ENCODE measurements around the gene CHD9NB. TPM values are rescaled to one million over a fixed set of nuclear protein-coding genes. Genes with fewer than 3 reads are reported as not detected.

Gene CHD9NB
- total RNA-seq, 1 experiment from 2014 or later, result 0.64 TPM

- intact Hi-C loops (cut with micrococcal nuclease; ENCODE audit: unreplicated experiment) (loop anchor here (5.0 to 10.0 kb wide), 2 partner anchors 830 to 958 kb away; no protein-coding TSS in a partner anchor), in situ Hi-C loops (cut with HindIII; ENCODE audit: low pct_unique_long_range_greater_than_20kb, low sequenced_read_pairs) (no loop called here)
- ChIA-PET CTCF (interaction anchor here (1.1 kb wide), 1 partner anchor 831 kb away, joined by 3 read pairs; no protein-coding TSS in a partner anchor), POLR2A (no interaction called here)
- Histone ChIP-seq H3K4me1 (ENCODE audit: control insufficient read depth, insufficient read depth, low read length) (no peaks in the 10 kb centered on the region), H3K9me3 (ENCODE audit: control insufficient read depth, insufficient read depth, low read depth, low read length) (no peaks in the 10 kb centered on the region), H3K27ac (ENCODE audit: low read length) (no peak overlapping the region), H3K4me3 (ENCODE audit: low read depth in 2 of 2, low read length in 2 of 2) (no peak overlapping the region), H3K36me3 (ENCODE audit: control insufficient read depth, insufficient read depth, low read length) (no peaks in the 10 kb centered on the region), H3K27me3 (ENCODE audit: control insufficient read depth, insufficient read depth, low read length) (no peaks in the 10 kb centered on the region)
- DNase-seq (ENCODE audit: low read depth, low spot score), result peak; percentile 13
- peak; percentile 87 for ATAC-seq
- TF ChIP-seq CTCF (IDR thresholded peaks at IDR 0.05) (peak; percentile 70), SIN3A (IDR thresholded peaks at IDR 0.05; ENCODE audit: borderline replicate concordance, insufficient read depth, low read depth, low read length) (no peak)
- BruUV-seq (replicated peaks), result no TSS peak
These were observed 30.3 kb downstream of the CHD9NB start for GRCh38 chr16:53022374-53022773.

GRCh38 chr16:53018834-53019416, 33.8 kb downstream of the CHD9NB start:
- ATAC-seq, result no peak
- intact Hi-C loops (cut with micrococcal nuclease; ENCODE audit: unreplicated experiment) (no loop called here), in situ Hi-C loops (cut with HindIII; ENCODE audit: low pct_unique_long_range_greater_than_20kb, low sequenced_read_pairs) (no loop called here)
- no peak for TF ChIP-seq TCF7L2 (IDR thresholded peaks at IDR 0.05; ENCODE audit: low read depth, low read length)
- no peak for TF ChIP-seq REST (IDR thresholded peaks at IDR 0.05; ENCODE audit: insufficient read depth in 1 of 2, low read depth in 2 of 2, low read length in 1 of 2)
- no peak for TF ChIP-seq SIN3A (IDR thresholded peaks at IDR 0.05; ENCODE audit: borderline replicate concordance, insufficient read depth, low read depth, low read length)
- TF ChIP-seq CTCF (IDR thresholded peaks at IDR 0.05), result no peak
- no peak for TF ChIP-seq POLR2AphosphoS5 (IDR thresholded peaks at IDR 0.05; ENCODE audit: low read depth, low read length)
- no peak for DNase-seq (ENCODE audit: low read depth, low spot score)
- no peak overlapping the region for H3K4me3 ChIP-seq (ENCODE audit: low read depth in 2 of 2, low read length in 2 of 2)
- no peaks in the 10 kb centered on the region for H3K4me1 ChIP-seq (ENCODE audit: control insufficient read depth, insufficient read depth, low read length)
- H3K27me3 ChIP-seq (ENCODE audit: control insufficient read depth, insufficient read depth, low read length), result no peaks in the 10 kb centered on the region
- H3K27ac ChIP-seq (ENCODE audit: low read length), result no peak overlapping the region
- POLR2A ChIA-PET, result no interaction called here
- no peaks in the 10 kb centered on the region for H3K36me3 ChIP-seq (ENCODE audit: control insufficient read depth, insufficient read depth, low read length)
- H3K9me3 ChIP-seq (ENCODE audit: control insufficient read depth, insufficient read depth, low read depth, low read length), result no peaks in the 10 kb centered on the region
- CTCF ChIA-PET, result no interaction called here
- BruUV-seq (replicated peaks), result no TSS peak
